Measurements from ENCODE around the gene F2. TPM values are rescaled to one million over a fixed set of nuclear protein-coding genes. Genes with fewer than 3 reads are reported as not detected.

Gene F2
- total RNA-seq, 2 experiments from 2014 or later: 0.16 TPM; not detected in 1

GRCh38 chr11:46690702-46691101 lies 28.3 kb upstream of the F2 start:
- Mint-ChIP-seq H3K4me3 (no peak overlapping the region), H3K27ac (no peak overlapping the region), H3K9me3 (ENCODE audit: insufficient read depth) (no peaks in the 10 kb centered on the region), H3K27me3 (ENCODE audit: low read depth) (no peaks in the 10 kb centered on the region), H3K4me1 (ENCODE audit: low read depth) (peaks cover 10% of the 10 kb centered on the region), H3K36me3 (ENCODE audit: low read depth) (peaks cover 40% of the 10 kb centered on the region)
- CTCF ChIA-PET: no interaction called here
- POLR2A ChIA-PET: interaction anchor here (0.7 to 1.9 kb wide), 2 partner anchors 10 to 110 kb away, joined by 3 to 8 read pairs; partner anchors contain the start of genes ARHGAP1 and ZNF408
- no peak for DNase-seq
- ATAC-seq: no peak

- ChIA-PET POLR2A (interaction anchor here (1.0 kb wide), 1 partner anchor 9 kb away, joined by 3 read pairs; the partner anchor contains the start of gene ZNF408), CTCF (interaction anchor here (1.1 kb wide), 1 partner anchor 22 kb away, joined by 3 read pairs; no protein-coding TSS in a partner anchor)
- DNase-seq: no peak
- Mint-ChIP-seq H3K27me3 (ENCODE audit: low read depth) (no peaks in the 10 kb centered on the region), H3K4me1 (ENCODE audit: low read depth) (peaks cover 19% of the 10 kb centered on the region), H3K27ac (no peak overlapping the region), H3K36me3 (ENCODE audit: low read depth) (peaks cover 35% of the 10 kb centered on the region), H3K9me3 (ENCODE audit: insufficient read depth) (no peaks in the 10 kb centered on the region), H3K4me3 (no peak overlapping the region)
- no peak for ATAC-seq
Observed at GRCh38 chr11:46692450-46692849, 26.6 kb upstream of the F2 start.

- H3K4me1 Mint-ChIP-seq (ENCODE audit: low read depth): peaks cover 27% of the 10 kb centered on the region
- no peak overlapping the region for H3K27ac Mint-ChIP-seq
- ChIA-PET POLR2A (interaction anchor here (1.5 kb wide), 1 partner anchor 19 kb away, joined by 4 read pairs; no protein-coding TSS in a partner anchor), CTCF (no interaction called here)
- H3K4me3 Mint-ChIP-seq: no peak overlapping the region
- ATAC-seq (no peak), DNase-seq (no peak)
- H3K9me3 Mint-ChIP-seq (ENCODE audit: insufficient read depth): no peaks in the 10 kb centered on the region
- H3K27me3 Mint-ChIP-seq (ENCODE audit: low read depth): no peaks in the 10 kb centered on the region
- peaks cover 31% of the 10 kb centered on the region for H3K36me3 Mint-ChIP-seq (ENCODE audit: low read depth)
Observed at GRCh38 chr11:46693597-46694012, 25.4 kb upstream of the F2 start.

- CTCF ChIA-PET: interaction anchor here (0.6 kb wide), 1 partner anchor 89 kb away, joined by 3 read pairs; no protein-coding TSS in a partner anchor
Observed at GRCh38 chr11:46694072-46694471, 24.9 kb upstream of the F2 start.

GRCh38 chr11:46694607-46695006 lies 24.4 kb upstream of the F2 start:
- no peaks in the 10 kb centered on the region for H3K27me3 Mint-ChIP-seq (ENCODE audit: low read depth)
- H3K9me3 Mint-ChIP-seq (ENCODE audit: insufficient read depth): no peaks in the 10 kb centered on the region
- peaks cover 34% of the 10 kb centered on the region for H3K36me3 Mint-ChIP-seq (ENCODE audit: low read depth)
- peaks cover 34% of the 10 kb centered on the region for H3K4me1 Mint-ChIP-seq (ENCODE audit: low read depth)
- ChIA-PET POLR2A (interaction anchor here (0.6 to 1.5 kb wide), 2 partner anchors 20 to 1495 kb away, joined by 3 to 4 read pairs; no protein-coding TSS in a partner anchor), CTCF (interaction anchor here (0.6 kb wide), 1 partner anchor 88 kb away, joined by 3 read pairs; no protein-coding TSS in a partner anchor)
- ATAC-seq (no peak), DNase-seq (no peak)
- H3K4me3 Mint-ChIP-seq: no peak overlapping the region
- no peak overlapping the region for H3K27ac Mint-ChIP-seq

More at GRCh38 chr11:46694072-46694471, 24.9 kb upstream of the F2 start:
- Mint-ChIP-seq H3K9me3 (ENCODE audit: insufficient read depth) (no peaks in the 10 kb centered on the region), H3K27ac (no peak overlapping the region), H3K4me1 (ENCODE audit: low read depth) (peaks cover 31% of the 10 kb centered on the region), H3K36me3 (ENCODE audit: low read depth) (peaks cover 34% of the 10 kb centered on the region), H3K4me3 (no peak overlapping the region), H3K27me3 (ENCODE audit: low read depth) (no peaks in the 10 kb centered on the region)
- no peak for DNase-seq
- POLR2A ChIA-PET: interaction anchor here (1.5 kb wide), 1 partner anchor 20 kb away, joined by 4 read pairs; no protein-coding TSS in a partner anchor
- ATAC-seq: no peak

GRCh38 chr11:46695345-46696211 lies 23.4 kb upstream of the F2 start:
- peaks cover 35% of the 10 kb centered on the region for H3K36me3 Mint-ChIP-seq (ENCODE audit: low read depth)
- DNase-seq (no peak), ATAC-seq (no peak)
- POLR2A ChIA-PET: interaction anchor here (1.2 kb wide), 1 partner anchor 25 kb away, joined by 6 read pairs; no protein-coding TSS in a partner anchor
- no peaks in the 10 kb centered on the region for H3K9me3 Mint-ChIP-seq (ENCODE audit: insufficient read depth)
- CTCF ChIA-PET: no interaction called here
- H3K4me3 Mint-ChIP-seq: no peak overlapping the region
- H3K27me3 Mint-ChIP-seq (ENCODE audit: low read depth): no peaks in the 10 kb centered on the region
- peak overlapping the region; percentile 57 for H3K27ac Mint-ChIP-seq
- peaks cover 37% of the 10 kb centered on the region for H3K4me1 Mint-ChIP-seq (ENCODE audit: low read depth)

- Mint-ChIP-seq H3K9me3 (ENCODE audit: insufficient read depth) (no peaks in the 10 kb centered on the region), H3K27me3 (ENCODE audit: low read depth) (no peaks in the 10 kb centered on the region), H3K4me3 (no peak overlapping the region), H3K36me3 (ENCODE audit: low read depth) (peaks cover 38% of the 10 kb centered on the region), H3K27ac (no peak overlapping the region), H3K4me1 (ENCODE audit: low read depth) (peaks cover 37% of the 10 kb centered on the region)
- CTCF ChIA-PET: no interaction called here
- DNase-seq (no peak), ATAC-seq (no peak)
- POLR2A ChIA-PET: interaction anchor here (1.2 kb wide), 1 partner anchor 25 kb away, joined by 6 read pairs; no protein-coding TSS in a partner anchor
Observed at GRCh38 chr11:46696212-46696558, 22.8 kb upstream of the F2 start.

GRCh38 chr11:46697303-46697702 lies 21.7 kb upstream of the F2 start:
- H3K9me3 Mint-ChIP-seq (ENCODE audit: insufficient read depth): no peaks in the 10 kb centered on the region
- ChIA-PET CTCF (no interaction called here), POLR2A (interaction anchor here (0.7 to 1.2 kb wide), 3 partner anchors 39 to 80 kb away, joined by 3 to 4 read pairs (median 3); partner anchors contain the start of genes ATG13 and HARBI1)
- peaks cover 47% of the 10 kb centered on the region for H3K4me1 Mint-ChIP-seq (ENCODE audit: low read depth)
- no peaks in the 10 kb centered on the region for H3K27me3 Mint-ChIP-seq (ENCODE audit: low read depth)
- peak overlapping the region; percentile 8 for H3K27ac Mint-ChIP-seq
- no peak for ATAC-seq
- no peak overlapping the region for H3K4me3 Mint-ChIP-seq
- peaks cover 45% of the 10 kb centered on the region for H3K36me3 Mint-ChIP-seq (ENCODE audit: low read depth)
- no peak for DNase-seq

- no peaks in the 10 kb centered on the region for H3K27me3 Mint-ChIP-seq (ENCODE audit: low read depth)
- peak overlapping the region; percentile 8 for H3K27ac Mint-ChIP-seq
- DNase-seq (no peak), ATAC-seq (no peak)
- no peaks in the 10 kb centered on the region for H3K9me3 Mint-ChIP-seq (ENCODE audit: insufficient read depth)
- ChIA-PET POLR2A (interaction anchor here (0.7 to 1.4 kb wide), 4 partner anchors 27 to 81 kb away, joined by 3 to 5 read pairs (median 4); partner anchors contain the start of genes ATG13 and HARBI1), CTCF (no interaction called here)
- peaks cover 48% of the 10 kb centered on the region for H3K36me3 Mint-ChIP-seq (ENCODE audit: low read depth)
- H3K4me1 Mint-ChIP-seq (ENCODE audit: low read depth): peaks cover 51% of the 10 kb centered on the region
- H3K4me3 Mint-ChIP-seq: no peak overlapping the region
Observed at GRCh38 chr11:46697723-46698122, 21.3 kb upstream of the F2 start.

- H3K4me3 Mint-ChIP-seq: peak overlapping the region; percentile 98
- CTCF ChIA-PET: interaction anchor here (0.6 to 1.3 kb wide), 2 partner anchors 29 to 42 kb away, joined by 3 read pairs; no protein-coding TSS in a partner anchor
- DNase-seq (no peak), ATAC-seq (no peak)
- H3K36me3 Mint-ChIP-seq (ENCODE audit: low read depth): peaks cover 56% of the 10 kb centered on the region
- peak overlapping the region; percentile 13 for H3K27ac Mint-ChIP-seq
- peaks cover 60% of the 10 kb centered on the region for H3K4me1 Mint-ChIP-seq (ENCODE audit: low read depth)
- H3K27me3 Mint-ChIP-seq (ENCODE audit: low read depth): no peaks in the 10 kb centered on the region
- POLR2A ChIA-PET: interaction anchor here (1.4 kb wide), 1 partner anchor 28 kb away, joined by 5 read pairs; no protein-coding TSS in a partner anchor
- H3K9me3 Mint-ChIP-seq (ENCODE audit: insufficient read depth): no peaks in the 10 kb centered on the region
Observed at GRCh38 chr11:46698597-46698996, 20.4 kb upstream of the F2 start.

GRCh38 chr11:46700241-46701077 lies 18.6 kb upstream of the F2 start, which contains the start of the genes ARHGAP1 and ZNF408:
ARHGAP1 (minus strand) TSS chr11:46700619; CDS start chr11:46696107, 4,512 bp downstream.
ZNF408 (plus strand) TSS chr11:46701031; CDS start chr11:46701048, 17 bp downstream.
- no peaks in the 10 kb centered on the region for H3K9me3 Mint-ChIP-seq (ENCODE audit: insufficient read depth)
- ChIA-PET POLR2A (interaction anchor here (0.6 to 2.2 kb wide), 20 partner anchors 9 to 1068 kb away, joined by 3 to 17 read pairs (median 4); partner anchors contain the start of genes ACP2, CKAP5 and DDB2), CTCF (interaction anchor here (0.6 to 2.8 kb wide), 7 partner anchors 9 to 236 kb away, joined by 3 to 22 read pairs (median 4); partner anchors contain the start of gene CSTPP1)
- H3K27ac Mint-ChIP-seq: peak within 1 kb of the TSS; percentile 97
- H3K36me3 Mint-ChIP-seq (ENCODE audit: low read depth): peaks cover 56% of the 10 kb centered on the region
- H3K4me3 Mint-ChIP-seq: peak within 1 kb of the TSS; percentile 98
- ATAC-seq (peak; percentile 92), DNase-seq (peak; percentile 100)
- H3K4me1 Mint-ChIP-seq (ENCODE audit: low read depth): peaks cover 55% of the 10 kb centered on the region
- no peaks in the 10 kb centered on the region for H3K27me3 Mint-ChIP-seq (ENCODE audit: low read depth)

All from activated CD8-positive, alpha-beta T cell treated with anti-CD3 and anti-CD28 coated beads, Interleukin-2, amount 10 ng/mL, durations not matched to agents 7 days and 5 days (primary cell).